Ecto neural progenitor cell (in vitro differentiated cells): ENCODE measurements around the gene EMCN.
"Not testable (repeated sequence)": the region's sequence is repeated elsewhere in the genome, so short reads cannot be mapped to it uniquely, and the experiment has no call there.

ENCODE experiments used
- DNase-seq: peaks from one replicate; pipeline ENCODE4 v3.0.0-alpha.2; 2018; ENCODE audit warnings: low spot score

The EMCN gene

DNA sequence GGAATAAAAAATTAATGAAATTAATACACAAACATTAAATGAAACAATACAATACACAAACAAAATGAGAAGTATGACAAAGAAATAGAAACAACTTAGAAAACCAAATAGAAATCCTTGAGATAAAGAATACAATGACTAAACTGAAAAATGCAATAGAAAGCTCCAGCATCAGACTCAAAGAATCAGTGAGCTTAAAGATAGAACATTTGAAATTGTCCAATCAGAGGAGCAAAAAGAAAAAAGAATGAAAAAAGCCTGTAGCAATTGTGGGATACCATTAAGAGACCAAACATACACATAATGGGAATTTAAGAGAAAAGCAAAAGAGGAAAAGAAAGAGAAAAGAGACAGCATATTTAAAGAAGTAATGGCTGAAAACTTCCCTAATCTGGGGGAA is 25.7 kb downstream of the EMCN start:
- DNase-seq = no peak

DNA sequence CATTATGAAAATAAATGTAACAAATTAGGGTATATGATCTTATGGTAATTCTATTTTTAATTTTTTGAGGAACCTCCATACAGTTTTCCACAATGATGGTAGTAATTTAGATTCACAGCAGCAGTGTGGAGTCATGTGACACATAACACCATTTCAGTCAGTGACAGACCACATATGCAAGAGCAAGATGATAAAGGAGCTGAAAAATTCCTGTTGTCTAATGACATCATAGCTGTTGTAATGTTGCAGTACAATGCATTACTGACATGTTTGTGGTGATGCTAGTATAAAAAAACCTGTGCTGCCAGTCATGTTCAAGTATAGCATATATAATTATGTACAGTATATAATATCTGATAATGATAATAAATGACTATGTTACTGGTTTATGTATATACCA is 28.5 kb downstream of the EMCN start:
- DNase-seq = no peak

DNA sequence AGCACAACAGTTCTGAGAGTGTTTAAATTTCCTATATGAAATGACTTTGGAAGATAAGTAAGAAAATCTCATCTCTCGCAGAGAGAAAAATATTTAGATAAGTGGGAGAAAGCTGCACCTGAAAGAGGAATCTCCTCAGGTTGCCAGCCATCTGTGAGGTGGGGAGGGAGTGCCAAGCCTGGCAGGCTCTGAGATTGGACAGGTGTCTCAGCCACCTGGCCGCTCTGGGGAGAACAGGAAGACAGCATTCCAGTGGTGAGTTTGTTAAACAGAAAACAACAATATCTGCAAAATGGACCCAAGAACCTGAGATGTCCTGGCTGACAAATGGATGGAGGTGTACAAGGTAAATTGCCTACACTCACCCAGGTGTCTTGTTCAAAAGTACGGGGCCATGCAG is 31.3 kb downstream of the EMCN start:
- DNase-seq = no peak

DNA sequence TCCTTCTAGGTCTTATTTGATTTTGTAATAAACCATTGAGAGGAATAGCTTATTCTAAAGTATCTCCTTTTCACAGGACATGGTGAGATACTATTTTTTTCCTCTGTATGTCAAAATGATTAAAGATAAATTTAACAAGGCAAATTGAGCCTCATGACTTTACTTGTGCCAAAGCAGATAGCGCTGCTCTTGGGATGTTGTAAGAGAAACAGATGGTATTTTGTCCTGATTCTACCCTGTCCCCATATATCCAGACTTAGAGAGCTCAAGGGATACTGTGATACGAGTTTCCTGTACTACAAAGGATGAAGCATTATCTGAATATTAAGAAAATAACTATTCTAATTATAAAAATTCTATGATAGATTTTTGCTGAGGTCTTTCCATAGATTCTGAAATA is 34.0 kb downstream of the EMCN start:
- DNase-seq = no peak

DNA sequence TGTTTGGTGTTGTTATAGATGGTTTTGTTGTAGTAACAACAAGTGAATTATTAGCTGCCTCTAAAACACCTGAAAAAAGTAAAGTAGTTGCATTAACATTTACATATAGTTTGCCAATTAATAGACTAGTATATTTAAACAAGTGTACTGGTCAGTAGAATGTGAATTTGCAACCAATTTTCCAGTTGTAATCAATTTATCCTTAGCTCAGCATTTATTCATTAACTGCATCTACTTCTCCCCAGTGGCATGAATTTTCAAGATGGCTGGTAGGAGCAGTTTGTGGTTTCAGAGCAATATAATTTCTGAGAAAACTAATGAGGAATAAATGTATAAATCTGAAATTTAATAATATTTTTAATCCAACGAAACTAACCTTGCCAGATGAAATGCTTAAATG is 37.9 kb downstream of the EMCN start:
- no peak for DNase-seq

DNA sequence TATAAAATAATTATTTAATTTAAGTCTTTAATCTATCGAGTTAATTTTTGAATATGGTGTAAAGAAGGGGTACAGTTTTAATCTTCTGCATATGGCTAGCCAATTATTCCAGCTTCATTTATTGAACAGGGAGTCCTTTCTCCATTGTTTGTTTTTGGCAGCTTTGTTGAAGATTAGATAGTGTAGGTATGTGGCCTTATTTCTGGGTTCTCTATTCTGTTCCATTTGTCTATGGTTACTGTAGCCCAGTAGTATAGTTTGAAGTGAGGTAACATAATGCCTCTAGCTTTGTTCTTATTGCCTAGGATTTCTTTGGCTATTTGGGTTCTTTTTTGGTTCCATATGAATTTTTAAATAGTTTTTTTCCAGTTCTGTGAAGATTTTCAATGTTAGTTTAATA is 48.3 kb downstream of the EMCN start:
- no peak for DNase-seq

DNA sequence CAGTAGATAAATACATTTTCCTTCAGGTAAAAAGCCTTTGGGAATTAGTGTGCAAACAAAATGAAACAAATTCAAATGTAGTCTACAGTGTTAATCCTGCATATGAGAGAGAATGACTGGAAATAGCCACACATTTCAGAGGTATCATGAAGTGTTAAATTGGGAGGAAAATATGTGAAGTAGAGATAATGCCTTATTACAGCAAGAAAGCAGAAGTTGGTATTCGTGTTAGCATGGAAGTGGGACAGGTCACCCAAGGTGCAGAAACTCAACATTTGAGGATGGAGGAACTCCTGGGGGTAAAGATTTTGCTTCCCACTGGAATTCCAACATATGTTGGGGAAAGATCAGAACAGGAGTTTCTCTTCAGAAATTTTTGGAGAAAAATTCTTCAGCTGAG is 51.3 kb downstream of the EMCN start:
- DNase-seq = no peak

DNA sequence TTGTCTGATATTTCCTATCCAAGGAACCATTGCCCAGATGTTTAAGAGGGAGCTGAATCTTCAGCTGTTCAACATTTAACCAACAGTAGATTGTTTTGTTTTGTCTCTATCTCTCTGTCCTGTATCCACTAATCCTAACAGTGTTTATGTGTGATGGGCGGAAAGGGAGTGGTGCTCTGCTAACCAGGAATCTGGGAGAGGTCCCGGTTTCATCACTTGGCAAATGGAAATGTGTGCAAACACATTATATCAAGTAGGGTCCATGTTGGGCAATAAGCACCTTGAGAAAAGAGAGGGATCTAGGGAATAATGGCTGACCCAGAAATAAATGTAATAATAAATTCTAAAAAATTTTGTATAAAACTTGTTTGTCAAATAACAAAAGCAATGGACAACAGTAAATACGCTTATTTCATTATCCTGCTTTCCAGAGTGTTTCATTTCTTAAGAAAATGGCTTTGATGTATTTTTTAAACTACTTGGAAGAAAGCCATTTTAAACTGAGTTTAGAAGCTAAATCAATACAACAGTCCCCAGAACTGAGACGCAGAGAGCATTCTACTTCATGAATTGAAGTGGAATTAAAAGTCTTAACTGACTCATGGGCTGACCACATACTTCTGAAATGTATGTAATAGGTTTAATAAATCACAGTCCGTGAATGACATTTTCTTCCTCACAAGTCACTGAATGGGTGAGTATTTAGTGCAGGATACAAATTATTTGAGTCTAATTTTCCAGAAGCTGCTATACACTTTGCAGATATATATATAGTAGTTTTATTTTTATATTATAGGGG is 55.8 kb downstream of the EMCN start:
- no peak for DNase-seq

DNA sequence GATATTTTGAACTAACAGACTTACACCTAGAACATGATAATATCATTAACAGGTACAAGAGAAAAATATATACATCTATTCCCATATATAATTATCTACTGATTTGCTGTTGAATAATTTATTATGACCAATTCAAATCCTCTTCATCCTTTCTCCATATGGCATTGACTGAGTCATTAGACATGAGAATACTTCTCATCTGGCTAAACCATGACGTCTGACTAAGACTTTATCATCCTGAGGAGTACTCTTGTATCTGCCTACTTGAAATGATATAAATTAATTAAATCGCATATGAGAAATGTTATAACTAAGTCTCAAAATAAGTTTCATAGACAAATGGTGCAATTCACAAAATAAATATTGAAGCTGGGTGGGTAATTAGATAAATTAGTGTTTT is 67.4 kb downstream of the EMCN start:
- no peak for DNase-seq

DNA sequence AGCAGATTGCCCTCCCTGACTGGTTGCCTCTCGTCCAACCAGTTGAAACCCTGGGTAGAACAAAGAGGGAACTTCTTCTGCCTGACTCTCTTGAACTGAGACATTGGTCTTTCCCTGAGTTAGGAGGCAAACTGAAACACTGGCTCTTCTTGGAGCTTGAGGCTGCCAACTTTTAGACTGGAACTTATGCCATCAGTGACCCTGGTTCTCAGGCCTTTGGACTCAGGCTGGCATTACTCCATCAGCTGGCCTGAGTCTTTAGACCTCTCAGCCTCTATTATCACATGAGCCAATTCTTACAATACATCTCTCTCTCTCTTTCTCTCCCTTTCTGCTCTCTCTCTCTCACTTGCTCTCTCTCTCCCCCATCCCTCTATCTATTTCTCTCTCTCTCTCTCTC is 86.4 kb downstream of the EMCN start:
- no peak for DNase-seq

DNA sequence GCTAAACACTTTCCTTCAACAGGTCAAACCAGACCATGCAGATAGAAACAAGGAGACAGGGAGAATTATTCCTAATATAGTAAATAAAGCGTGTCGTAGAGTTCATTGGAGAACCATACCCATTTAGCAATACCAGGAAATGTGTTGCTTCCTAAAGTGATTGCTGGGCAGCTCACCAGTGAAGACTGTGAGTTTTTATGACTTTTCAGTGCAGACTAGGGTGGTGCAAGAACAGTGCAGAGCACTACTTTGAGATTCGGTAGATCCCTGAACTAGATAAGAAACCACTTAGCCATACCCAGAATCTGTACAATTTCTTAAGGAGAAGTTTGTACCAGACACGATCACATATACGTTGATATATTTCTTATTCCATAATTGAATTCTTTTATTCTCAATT is 87.4 kb downstream of the EMCN start:
- no peak for DNase-seq

DNA sequence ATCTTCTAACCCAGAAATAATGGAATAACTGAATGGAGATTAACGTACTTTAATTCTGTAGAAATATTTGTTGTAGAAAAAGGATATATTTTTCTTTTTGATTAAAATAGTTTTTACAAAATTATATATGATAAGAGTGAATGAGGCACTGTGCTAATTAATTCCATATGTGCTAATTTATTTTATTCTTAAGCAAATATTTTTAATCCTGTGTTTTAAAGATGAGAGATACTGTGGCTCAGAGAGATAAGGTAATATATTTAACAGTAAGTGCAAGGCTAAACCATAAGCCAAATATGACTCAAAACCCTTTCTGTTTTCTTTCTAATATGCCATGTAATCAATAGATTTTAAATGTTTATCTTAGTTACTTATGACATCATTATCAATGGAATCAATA is 88.2 kb downstream of the EMCN start:
- DNase-seq = no peak

DNA sequence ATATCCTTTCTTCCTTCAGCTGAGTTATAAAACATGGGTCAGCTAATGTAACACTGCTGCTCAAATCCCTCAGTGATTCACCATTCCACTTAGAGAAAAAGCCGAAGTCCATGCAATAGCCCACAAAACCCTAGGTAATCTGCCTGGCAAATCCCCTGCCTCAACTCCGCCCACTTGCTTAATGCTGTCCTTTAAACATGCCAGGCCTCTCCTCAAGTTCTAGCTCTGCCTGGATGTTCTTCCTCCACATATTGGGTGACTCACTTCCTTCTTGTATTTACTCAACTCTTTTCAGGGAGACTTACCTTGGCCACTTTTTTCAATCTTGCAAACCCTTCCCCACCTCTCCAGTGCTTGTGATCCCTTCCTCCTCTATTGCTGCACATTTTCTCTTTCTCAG is 89.8 kb downstream of the EMCN start:
- no peak for DNase-seq

DNA sequence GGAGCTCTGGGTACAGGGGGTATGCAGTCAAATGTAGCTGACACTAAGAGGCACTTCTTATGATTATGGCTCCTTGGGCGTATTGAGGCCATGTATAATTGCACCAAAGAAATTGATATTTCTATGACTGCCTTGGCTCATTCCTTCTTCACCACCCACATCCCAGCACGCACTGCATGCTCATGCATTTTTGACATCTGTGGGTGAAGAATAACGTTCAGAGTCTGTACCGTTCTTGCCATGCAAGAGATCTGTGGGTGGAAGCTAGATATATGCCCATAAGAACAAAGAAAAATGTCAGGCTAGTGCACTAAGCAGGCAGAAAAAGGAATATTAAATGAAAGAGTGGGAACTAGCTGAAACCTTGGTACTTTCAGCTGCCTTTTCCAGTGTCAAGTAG is 93.4 kb downstream of the EMCN start:
- no peak for DNase-seq

DNA sequence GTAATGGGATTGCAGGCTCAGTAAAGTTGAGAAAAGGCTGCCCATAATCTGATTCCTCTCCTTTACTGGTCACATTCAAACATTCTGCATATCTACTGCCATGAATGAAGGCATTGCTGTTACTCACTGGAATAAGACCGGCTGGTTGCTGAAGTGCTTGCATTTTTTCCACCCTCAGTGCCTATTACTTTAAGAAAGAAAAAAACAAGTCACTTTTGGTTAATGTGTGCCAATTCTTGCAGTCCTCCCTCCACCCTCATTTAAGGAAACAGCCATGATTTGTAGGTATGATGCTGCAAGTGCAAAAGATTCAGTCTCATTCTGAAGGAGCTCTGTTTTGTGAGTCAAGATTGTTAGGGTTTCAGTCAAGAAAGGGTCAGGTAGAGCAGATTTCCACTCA is 94.9 kb downstream of the EMCN start:
- no peak for DNase-seq

DNA sequence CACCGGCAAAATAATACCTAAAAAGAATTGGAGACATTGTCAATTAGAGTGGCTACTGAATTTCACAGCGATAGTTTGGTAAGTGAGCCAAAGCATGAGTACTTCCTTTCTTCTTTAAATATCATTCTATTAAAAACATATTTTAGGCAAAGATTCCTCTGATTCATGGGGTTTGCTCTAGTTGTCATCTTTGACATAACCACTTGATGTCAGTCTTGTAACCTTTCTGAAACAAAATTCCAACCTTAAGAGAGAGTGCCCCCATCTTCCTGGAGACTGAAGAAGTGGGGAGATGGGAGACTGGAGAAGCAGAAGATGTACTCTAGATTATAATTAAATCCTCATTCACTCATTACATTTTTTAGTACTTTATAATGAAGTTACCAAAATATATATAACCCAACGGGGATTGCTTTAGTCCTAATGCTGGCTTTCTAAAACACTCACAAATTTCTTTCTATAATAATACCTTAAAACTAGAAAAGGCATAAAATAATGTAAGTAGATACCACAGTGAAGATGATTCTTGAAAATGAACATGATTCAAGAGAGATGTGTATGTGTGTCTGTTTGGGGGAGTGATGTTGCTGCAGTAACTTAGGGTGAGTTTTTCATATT is 96.4 kb downstream of the EMCN start:
- no peak for DNase-seq

DNA sequence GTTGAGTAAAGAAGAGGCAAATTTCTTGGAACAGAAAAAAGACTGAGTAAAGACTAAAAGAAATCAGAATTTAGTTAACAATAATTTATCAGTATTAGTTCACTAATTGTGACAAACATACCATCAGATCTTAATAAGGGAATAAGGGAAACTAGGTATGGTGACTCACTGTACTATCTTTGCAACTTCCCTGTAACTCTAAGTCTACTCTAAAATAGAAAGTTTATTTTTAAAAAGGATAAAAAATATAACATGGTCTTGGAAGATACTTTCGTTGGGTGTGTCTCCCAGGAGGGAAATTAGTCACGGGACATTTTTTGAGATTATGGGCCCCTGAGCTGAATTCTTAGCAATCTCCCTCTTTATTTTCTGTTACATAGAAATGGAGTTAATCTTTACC is 97.3 kb downstream of the EMCN start:
- no peak for DNase-seq

DNA sequence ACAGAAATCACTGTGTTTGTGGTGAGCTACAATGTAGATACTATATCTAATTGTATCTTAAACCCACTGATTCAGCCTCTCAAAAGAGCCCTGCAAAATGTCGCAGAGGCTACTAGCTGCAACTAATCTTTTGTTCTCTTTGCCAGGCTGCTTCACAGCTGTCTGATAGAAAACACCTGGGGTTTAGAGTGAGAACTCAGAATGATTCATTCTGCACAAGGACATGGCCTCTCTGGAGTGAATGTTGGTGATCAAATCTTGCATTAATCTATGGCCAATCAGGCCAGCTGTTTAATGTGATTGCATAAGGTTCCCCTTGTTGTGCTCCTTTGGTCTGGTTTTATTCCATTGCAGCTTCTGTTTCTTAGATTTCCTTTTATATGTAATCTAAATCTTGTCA is 100.3 kb downstream of the EMCN start:
- no peak for DNase-seq

DNA sequence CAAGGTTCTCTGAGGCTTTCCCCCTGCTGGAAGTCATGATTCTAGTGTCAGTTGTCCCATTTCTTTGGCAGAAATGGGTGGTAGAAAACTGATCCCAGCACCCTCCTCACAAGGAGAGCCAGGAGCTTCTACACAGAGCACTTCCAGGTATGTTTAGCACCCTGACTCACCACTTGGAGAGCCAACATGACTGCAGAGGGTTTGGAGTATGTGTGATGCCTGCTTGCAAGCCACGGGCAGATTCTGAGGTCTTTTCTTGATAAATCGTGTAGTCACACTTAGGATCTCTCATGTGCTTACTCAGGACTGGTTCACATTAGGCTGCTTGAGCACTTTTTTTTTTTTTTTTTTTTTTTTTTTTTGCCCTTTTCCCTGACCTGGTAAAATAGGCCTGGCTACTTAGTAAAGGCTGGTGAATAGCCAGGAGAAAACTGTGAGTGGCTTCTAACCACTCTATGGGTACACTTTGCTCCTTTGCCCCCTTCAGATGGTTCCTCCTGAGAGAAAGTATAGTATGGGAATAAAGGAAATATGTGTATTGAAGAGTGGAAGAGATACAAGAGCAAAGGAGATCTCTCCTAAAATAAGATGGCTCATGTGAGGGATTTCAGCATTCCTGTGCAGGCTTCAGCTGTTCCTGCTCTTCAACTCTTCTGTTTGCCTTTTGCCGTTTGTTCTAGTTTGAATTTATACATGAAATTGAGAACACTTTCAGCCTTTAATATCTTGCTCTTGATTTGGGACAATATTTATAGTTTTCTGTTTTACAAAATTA is 103.6 kb downstream of the EMCN start:
- no peak for DNase-seq

DNA sequence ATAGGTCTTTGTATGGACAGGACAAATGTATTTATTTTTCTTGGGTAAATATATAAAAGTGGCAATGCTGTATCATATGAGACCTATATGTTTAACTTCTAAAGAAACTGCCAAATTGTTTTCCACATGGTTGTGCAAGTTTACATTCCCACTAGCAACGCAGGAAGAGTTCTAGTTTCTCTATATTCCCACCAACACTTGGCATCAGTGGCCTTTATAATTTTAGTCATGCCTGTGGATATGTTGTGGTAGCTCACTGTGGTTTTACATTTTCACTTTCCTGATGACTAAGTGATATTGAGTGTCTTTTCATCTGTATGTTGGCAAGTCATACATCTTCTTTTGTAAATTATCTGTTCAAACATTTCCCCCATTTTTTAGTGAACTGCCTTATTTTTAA is 126.0 kb downstream of the EMCN start:
- DNase-seq = no peak

DNA sequence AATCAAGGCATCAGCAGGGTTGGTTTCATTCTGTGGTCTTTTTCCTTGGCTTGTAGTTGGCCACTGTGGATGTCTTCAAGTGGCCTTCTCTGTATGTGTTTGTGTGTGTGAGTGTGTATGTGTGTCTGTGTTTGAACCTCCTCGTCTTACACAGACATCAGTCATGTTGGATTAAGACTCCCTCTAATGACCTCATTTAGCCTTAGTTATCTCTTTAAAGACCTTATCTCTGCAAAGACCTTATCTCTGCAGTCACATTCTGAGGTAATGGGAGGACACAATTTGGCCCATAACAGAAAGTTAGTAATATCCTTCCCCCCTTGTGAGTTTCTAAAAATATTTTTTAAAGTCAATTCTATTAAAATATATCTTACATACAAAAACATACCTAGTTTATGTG is 126.7 kb downstream of the EMCN start:
- DNase-seq = no peak

DNA sequence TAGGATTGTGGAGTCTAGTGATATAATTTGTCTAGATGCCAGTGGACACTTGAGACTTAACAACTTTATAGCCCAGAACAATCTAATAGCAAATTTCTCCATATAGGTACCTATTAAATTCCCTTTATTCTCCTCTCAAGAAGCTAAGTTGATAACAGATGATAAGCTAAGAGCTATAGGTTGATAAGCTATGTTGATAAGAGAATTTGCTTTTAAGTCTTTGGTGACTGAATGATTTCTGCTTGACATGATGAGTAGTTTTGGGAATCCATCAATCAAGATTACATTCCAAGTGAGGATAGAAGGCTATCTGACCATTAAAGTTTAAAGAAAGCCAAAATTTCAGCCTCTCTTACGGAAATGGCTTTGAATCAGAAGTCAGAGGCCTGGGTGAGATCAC is 131.6 kb downstream of the EMCN start:
- DNase-seq = no peak

DNA sequence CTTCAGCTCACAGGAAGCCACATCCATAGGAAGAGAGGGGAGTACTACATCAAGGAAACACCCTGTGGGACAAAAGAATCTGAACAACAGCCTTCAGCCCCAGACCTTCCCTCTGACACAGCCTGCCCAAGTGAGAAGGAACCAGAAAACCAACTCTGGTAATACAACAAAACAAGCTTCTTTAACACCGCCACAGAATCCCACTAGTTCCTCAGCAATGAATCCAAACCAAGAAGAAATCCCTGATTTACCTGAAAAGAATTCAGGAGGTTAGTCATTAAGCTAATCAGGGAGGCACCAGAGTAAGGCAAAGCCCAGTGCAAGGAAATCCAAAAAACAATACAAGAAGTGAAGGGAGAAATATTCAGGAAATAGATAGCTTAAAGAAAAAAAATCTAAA is 137.4 kb downstream of the EMCN start:
- DNase-seq = not testable (repeated sequence)
